Neural crest cell (in vitro differentiated cells): Measurements from ENCODE around the gene COL23A1. TPM values are rescaled to one million over a fixed set of nuclear protein-coding genes. Genes with fewer than 3 reads are reported as not detected.

Source experiments
- DNase-seq: peaks from one replicate; pipeline ENCODE4 v3.0.0; 2021; ENCODE audit warnings: low read depth, mixed read lengths, low spot score
- H3K27ac Mint-ChIP-seq: one replicate; pipeline ENCODE4 v1.8.0; 2021; ENCODE audit warnings: mild to moderate bottlenecking, mixed read lengths; ENCODE audit not compliant: unreplicated experiment
- H3K27me3 Mint-ChIP-seq: 2 replicates; pipeline ENCODE4 v1.8.0; 2021; ENCODE audit warnings: low read depth, mild to moderate bottlenecking, mixed read lengths
- H3K36me3 Mint-ChIP-seq: 2 replicates; pipeline ENCODE4 v1.8.0; 2021; ENCODE audit warnings: low read depth, mild to moderate bottlenecking, mixed read lengths
- H3K4me1 Mint-ChIP-seq: 2 replicates; pipeline ENCODE4 v1.8.0; 2021; ENCODE audit warnings: mixed read lengths
- H3K4me3 Mint-ChIP-seq: one replicate; pipeline ENCODE4 v1.8.0; 2021; ENCODE audit warnings: mild to moderate bottlenecking, mixed read lengths
- H3K9me3 Mint-ChIP-seq: 2 replicates; pipeline ENCODE4 v1.8.0; 2021; ENCODE audit warnings: mixed read lengths
- CTCF ChIP-seq: fragments of 200-600 bp; sonication (generic); conservative IDR thresholded peaks from 2 replicates; pipeline ENCODE4 v1.5.0; 2021; ENCODE audit warnings: antibody characterized with exemption, mild to moderate bottlenecking
- total RNA-seq: library from RNA; stranded (reverse); gene quantifications from 2 replicates; pipeline ENCODE4 v1.2.1, GENCODE V29; 2021

COL23A1 gene
- total RNA-seq, 1 donor from 2014 or later = 33.7 TPM

- no peaks in the 10 kb centered on the region for H3K27me3 Mint-ChIP-seq
- no peak overlapping the region for H3K4me3 Mint-ChIP-seq
- H3K27ac Mint-ChIP-seq = no peak overlapping the region
- DNase-seq = no peak
- peaks cover 6% of the 10 kb centered on the region for H3K9me3 Mint-ChIP-seq
- no peak for TF ChIP-seq CTCF
- peaks cover 9% of the 10 kb centered on the region for H3K36me3 Mint-ChIP-seq
- peaks cover 13% of the 10 kb centered on the region for H3K4me1 Mint-ChIP-seq
These were observed 90.8 kb downstream of the COL23A1 start for GRCh38 chr5:178499352-178499751.

GRCh38 chr5:178496642-178497041 lies 93.6 kb downstream of the COL23A1 start:
- Mint-ChIP-seq H3K27me3 (no peaks in the 10 kb centered on the region), H3K9me3 (peaks cover 6% of the 10 kb centered on the region), H3K4me1 (peaks cover 7% of the 10 kb centered on the region), H3K27ac (no peak overlapping the region), H3K4me3 (no peak overlapping the region), H3K36me3 (peaks cover 5% of the 10 kb centered on the region)
- no peak for TF ChIP-seq CTCF
- DNase-seq = no peak

- H3K4me1 Mint-ChIP-seq = peaks cover 10% of the 10 kb centered on the region
- peaks cover 5% of the 10 kb centered on the region for H3K36me3 Mint-ChIP-seq
- DNase-seq = no peak
These were observed 94.0 kb downstream of the COL23A1 start for GRCh38 chr5:178496214-178496613.

GRCh38 chr5:178495706-178496105 lies 94.5 kb downstream of the COL23A1 start:
- no peak for TF ChIP-seq CTCF
- H3K4me1 Mint-ChIP-seq = peaks cover 15% of the 10 kb centered on the region
- H3K9me3 Mint-ChIP-seq = peaks cover 4% of the 10 kb centered on the region
- no peaks in the 10 kb centered on the region for H3K27me3 Mint-ChIP-seq
- H3K4me3 Mint-ChIP-seq = no peak overlapping the region
- DNase-seq = no peak
- H3K27ac Mint-ChIP-seq = no peak overlapping the region
- H3K36me3 Mint-ChIP-seq = peaks cover 5% of the 10 kb centered on the region

More at GRCh38 chr5:178496214-178496613, 94.0 kb downstream of the COL23A1 start:
- peaks cover 6% of the 10 kb centered on the region for H3K9me3 Mint-ChIP-seq
- H3K27ac Mint-ChIP-seq = no peak overlapping the region
- no peak for TF ChIP-seq CTCF
- no peak overlapping the region for H3K4me3 Mint-ChIP-seq
- no peaks in the 10 kb centered on the region for H3K27me3 Mint-ChIP-seq

- no peaks in the 10 kb centered on the region for H3K27me3 Mint-ChIP-seq
- H3K27ac Mint-ChIP-seq = no peak overlapping the region
These were observed 97.9 kb downstream of the COL23A1 start for GRCh38 chr5:178492278-178492677.

More at GRCh38 chr5:178492278-178492677, 97.9 kb downstream of the COL23A1 start:
- peaks cover 30% of the 10 kb centered on the region for H3K4me1 Mint-ChIP-seq
- no peak for DNase-seq
- no peak overlapping the region for H3K4me3 Mint-ChIP-seq
- no peak for TF ChIP-seq CTCF
- H3K36me3 Mint-ChIP-seq = peaks cover 4% of the 10 kb centered on the region
- H3K9me3 Mint-ChIP-seq = peaks cover 4% of the 10 kb centered on the region
